KOPT-K1 (cell line): ENCODE results near the gene CDH13.

Experiments used
- H3K27ac ChIP-seq: fragments of 200-600 bp; sonication (generic); 2 replicates; pipeline ENCODE4 v1.5.1; 2016; ENCODE audit warnings: antibody characterized with exemption, mild to moderate bottlenecking, low read depth, low read length; ENCODE audit not compliant: poor library complexity, severe bottlenecking
- H3K36me3 ChIP-seq: fragments of 200-600 bp; sonication (generic); 2 replicates; pipeline ENCODE4 v1.5.1; 2017; ENCODE audit warnings: antibody characterized with exemption, mild to moderate bottlenecking, low read length, moderate library complexity; ENCODE audit not compliant: insufficient read depth
- H3K9me3 ChIP-seq: fragments of 200-600 bp; sonication (generic); 2 replicates; pipeline ENCODE4 v1.5.1; 2017; ENCODE audit warnings: antibody characterized with exemption, low read length, mild to moderate bottlenecking; ENCODE audit not compliant: insufficient read depth, poor library complexity, severe bottlenecking

The CDH13 gene

GRCh38 chr16:82782715-82783251, 156.0 kb downstream of the CDH13 start:
- H3K36me3 ChIP-seq, result no peaks in the 10 kb centered on the region
- H3K9me3 ChIP-seq, result no peaks in the 10 kb centered on the region
- no peak overlapping the region for H3K27ac ChIP-seq

GRCh38 chr16:82783933-82784572, 157.3 kb downstream of the CDH13 start:
- H3K27ac ChIP-seq, result no peak overlapping the region
- H3K9me3 ChIP-seq, result no peaks in the 10 kb centered on the region
- H3K36me3 ChIP-seq, result no peaks in the 10 kb centered on the region

GRCh38 chr16:82784573-82784968, 157.8 kb downstream of the CDH13 start:
- no peaks in the 10 kb centered on the region for H3K9me3 ChIP-seq
- H3K27ac ChIP-seq, result no peak overlapping the region
- H3K36me3 ChIP-seq, result no peaks in the 10 kb centered on the region

- Histone ChIP-seq H3K36me3 (no peaks in the 10 kb centered on the region), H3K9me3 (no peaks in the 10 kb centered on the region), H3K27ac (no peak overlapping the region)
Measured at GRCh38 chr16:82788225-82788624, 161.5 kb downstream of the CDH13 start.

- Histone ChIP-seq H3K9me3 (no peaks in the 10 kb centered on the region), H3K36me3 (no peaks in the 10 kb centered on the region), H3K27ac (no peak overlapping the region)
Measured at GRCh38 chr16:82788919-82789318, 162.2 kb downstream of the CDH13 start.

- H3K27ac ChIP-seq, result no peak overlapping the region
- H3K36me3 ChIP-seq, result no peaks in the 10 kb centered on the region
- no peaks in the 10 kb centered on the region for H3K9me3 ChIP-seq
Measured at GRCh38 chr16:82792693-82793092, 165.9 kb downstream of the CDH13 start.

GRCh38 chr16:82793528-82794245, 166.9 kb downstream of the CDH13 start:
- H3K9me3 ChIP-seq, result no peaks in the 10 kb centered on the region
- H3K36me3 ChIP-seq, result no peaks in the 10 kb centered on the region
- H3K27ac ChIP-seq, result no peak overlapping the region

- Histone ChIP-seq H3K27ac (no peak overlapping the region), H3K36me3 (no peaks in the 10 kb centered on the region), H3K9me3 (no peaks in the 10 kb centered on the region)
Measured at GRCh38 chr16:82796047-82796446, 169.3 kb downstream of the CDH13 start.

GRCh38 chr16:82801361-82801760, 174.6 kb downstream of the CDH13 start:
- Histone ChIP-seq H3K9me3 (no peaks in the 10 kb centered on the region), H3K27ac (no peak overlapping the region)

GRCh38 chr16:82805866-82806265, 179.1 kb downstream of the CDH13 start:
- Histone ChIP-seq H3K36me3 (no peaks in the 10 kb centered on the region), H3K9me3 (no peaks in the 10 kb centered on the region), H3K27ac (no peak overlapping the region)

More at GRCh38 chr16:82801361-82801760, 174.6 kb downstream of the CDH13 start:
- no peaks in the 10 kb centered on the region for H3K36me3 ChIP-seq

- Histone ChIP-seq H3K27ac (no peak overlapping the region), H3K9me3 (no peaks in the 10 kb centered on the region)
Measured at GRCh38 chr16:82807311-82807710, 180.5 kb downstream of the CDH13 start.

GRCh38 chr16:82808036-82808435, 181.3 kb downstream of the CDH13 start:
- Histone ChIP-seq H3K27ac (no peak overlapping the region), H3K36me3 (no peaks in the 10 kb centered on the region), H3K9me3 (no peaks in the 10 kb centered on the region)

More at GRCh38 chr16:82807311-82807710, 180.5 kb downstream of the CDH13 start:
- no peaks in the 10 kb centered on the region for H3K36me3 ChIP-seq

- Histone ChIP-seq H3K9me3 (no peaks in the 10 kb centered on the region), H3K27ac (no peak overlapping the region)
Measured at GRCh38 chr16:82810077-82810476, 183.3 kb downstream of the CDH13 start.

GRCh38 chr16:82814059-82814458, 187.3 kb downstream of the CDH13 start:
- Histone ChIP-seq H3K27ac (no peak overlapping the region), H3K9me3 (no peaks in the 10 kb centered on the region), H3K36me3 (no peaks in the 10 kb centered on the region)

More at GRCh38 chr16:82810077-82810476, 183.3 kb downstream of the CDH13 start:
- no peaks in the 10 kb centered on the region for H3K36me3 ChIP-seq

GRCh38 chr16:82819286-82819685, 192.5 kb downstream of the CDH13 start:
- H3K27ac ChIP-seq, result no peak overlapping the region
- H3K36me3 ChIP-seq, result no peaks in the 10 kb centered on the region
- H3K9me3 ChIP-seq, result no peaks in the 10 kb centered on the region
